M059J (cell line): Measurements from ENCODE around the gene LHFPL2. TPM values are rescaled to one million over a fixed set of nuclear protein-coding genes. Genes with fewer than 3 reads are reported as not detected.
A peak's percentile ranks its signal among the peaks of the same experiment; 100 is the strongest.
"Not testable (repeated sequence)": the region's sequence is repeated elsewhere in the genome, so short reads cannot be mapped to it uniquely, and the experiment has no call there.

ENCODE experiments used
- DNase-seq: peaks from one replicate; pipeline ENCODE4 v3.0.0-alpha.2; 2012; ENCODE audit warnings: low read depth
- total RNA-seq: library from RNA; depleted of rRNA; stranded (reverse); fragments of >200 nt; shearing (Covaris generic); gene quantifications from 2 replicates; pipeline ENCODE4 v1.2.3, GENCODE V29; 2014

Gene LHFPL2
- total RNA-seq, 1 experiment from 2014 or later = 29.6 TPM

DNA sequence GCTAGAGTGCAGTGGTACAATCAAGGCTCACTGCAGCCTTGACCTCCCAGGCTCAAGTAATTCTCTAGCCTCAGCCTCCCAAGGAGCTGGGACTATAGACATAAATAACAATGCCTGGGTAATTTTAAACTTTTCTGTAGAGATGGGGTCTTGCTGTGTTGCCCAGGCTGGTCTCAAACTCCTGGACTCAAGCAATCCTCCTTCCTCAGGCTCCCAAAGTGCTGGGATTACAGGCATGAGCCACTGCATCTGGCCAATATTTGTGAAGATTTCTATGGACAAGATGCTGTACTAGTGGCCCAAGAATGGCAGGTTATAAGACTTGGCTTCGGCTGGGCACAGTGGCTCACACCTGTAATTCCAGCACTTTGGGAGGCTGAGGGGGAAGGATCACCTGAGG lies 18.4 kb upstream of the LHFPL2 start:
- DNase-seq = not testable (repeated sequence)

GRCh38 chr5:78666041-78666444 lies 17.5 kb upstream of the LHFPL2 start:
- no peak for DNase-seq

GRCh38 chr5:78665534-78665933 lies 17.0 kb upstream of the LHFPL2 start:
- DNase-seq = no peak

DNA sequence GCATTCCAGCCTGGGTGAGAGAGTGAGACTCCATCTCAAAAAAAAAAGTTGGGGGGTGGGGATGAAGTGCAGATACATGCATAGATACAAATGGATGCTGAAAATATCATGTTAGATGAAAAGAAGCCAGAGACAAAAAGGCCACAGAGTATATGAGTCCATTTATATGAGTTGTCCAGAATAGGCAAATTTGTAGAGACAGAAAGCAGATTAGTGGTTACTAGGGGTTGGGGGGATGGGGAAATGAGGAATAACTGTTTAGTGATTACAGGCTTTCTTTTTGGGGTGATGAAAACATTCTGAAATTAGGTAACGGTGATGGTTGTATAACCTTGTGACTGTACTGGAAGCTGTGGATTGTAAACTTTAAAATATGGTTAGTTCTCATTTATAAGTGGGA lies 13.8 kb upstream of the LHFPL2 start:
- no peak for DNase-seq

DNA sequence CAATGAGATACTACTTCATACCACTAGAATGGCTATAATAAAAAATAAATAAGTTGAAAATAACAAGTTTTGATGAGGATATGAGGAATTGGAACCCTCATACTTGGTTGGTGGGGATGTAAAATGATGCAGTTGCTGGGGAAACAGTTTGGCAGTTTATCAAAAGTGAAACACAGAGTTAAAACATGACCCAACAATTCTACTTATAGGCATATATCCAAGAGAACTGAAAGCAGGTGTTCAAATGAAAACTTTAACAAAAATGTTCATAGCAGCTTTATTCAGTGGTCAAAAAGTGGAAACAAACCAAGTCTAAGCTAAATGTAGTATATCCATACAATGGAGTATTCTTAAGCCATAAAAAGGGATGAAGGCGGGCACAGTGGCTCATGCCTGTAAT lies 13.1 kb upstream of the LHFPL2 start:
- DNase-seq = no peak

DNA sequence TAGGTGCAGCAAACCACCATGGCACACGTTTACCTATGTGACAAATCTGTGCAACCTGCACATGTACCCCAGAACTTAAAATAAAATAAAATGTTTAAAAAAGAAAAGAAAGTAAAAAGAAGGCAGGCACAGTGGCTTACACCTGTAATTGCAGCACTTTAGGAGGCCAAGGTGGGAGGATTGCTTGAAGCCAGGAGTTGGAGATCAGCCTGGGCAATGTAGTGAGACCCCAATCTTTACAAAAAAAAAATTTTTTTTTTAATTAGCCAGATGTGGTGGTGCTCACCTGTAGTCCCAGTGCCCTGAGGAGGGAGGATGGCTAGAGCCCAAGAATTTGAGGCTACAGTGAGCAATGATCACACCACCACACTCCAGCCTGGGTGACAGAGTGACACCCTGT lies 12.5 kb upstream of the LHFPL2 start:
- DNase-seq = no peak

GRCh38 chr5:78660401-78660800 lies 11.8 kb upstream of the LHFPL2 start:
- no peak for DNase-seq

DNA sequence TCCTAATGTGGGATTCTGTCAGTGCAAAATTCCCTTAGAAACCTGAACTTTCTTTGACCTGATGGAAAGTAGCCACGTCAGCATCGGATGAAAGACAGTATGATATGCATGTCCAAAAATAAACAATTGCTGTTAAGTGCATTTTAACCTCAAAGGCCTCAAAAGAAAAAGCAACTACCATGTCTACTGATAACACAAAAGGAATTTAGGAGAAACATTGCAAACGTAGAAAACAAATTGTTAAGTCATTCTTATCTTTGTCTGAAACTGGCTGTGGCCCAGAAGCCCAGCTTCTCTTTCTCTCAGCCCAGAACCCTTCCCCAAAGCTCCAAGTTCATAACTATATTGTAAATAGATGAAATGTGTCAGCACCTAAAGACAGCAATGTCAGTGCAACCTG lies 11.1 kb upstream of the LHFPL2 start:
- DNase-seq = peak; percentile 78

DNA sequence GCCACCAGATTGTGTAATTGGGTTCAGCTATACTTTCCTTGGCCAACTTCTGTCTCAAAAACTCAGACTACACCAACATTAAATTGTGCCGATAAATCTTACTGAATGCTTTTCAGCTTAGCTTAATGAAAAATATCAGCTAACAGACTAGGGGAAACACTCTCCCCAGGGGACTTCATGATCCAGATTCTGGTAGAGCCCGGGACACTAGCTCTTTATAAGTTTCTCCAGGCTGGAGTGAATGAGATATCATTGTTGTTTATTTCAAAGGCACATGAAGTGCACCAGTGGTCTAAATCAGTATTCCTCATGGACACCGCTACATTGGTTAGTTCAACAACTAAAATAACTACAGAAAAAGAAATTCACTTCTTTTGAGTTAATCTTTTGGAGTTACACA lies 10.5 kb upstream of the LHFPL2 start:
- no peak for DNase-seq

DNA sequence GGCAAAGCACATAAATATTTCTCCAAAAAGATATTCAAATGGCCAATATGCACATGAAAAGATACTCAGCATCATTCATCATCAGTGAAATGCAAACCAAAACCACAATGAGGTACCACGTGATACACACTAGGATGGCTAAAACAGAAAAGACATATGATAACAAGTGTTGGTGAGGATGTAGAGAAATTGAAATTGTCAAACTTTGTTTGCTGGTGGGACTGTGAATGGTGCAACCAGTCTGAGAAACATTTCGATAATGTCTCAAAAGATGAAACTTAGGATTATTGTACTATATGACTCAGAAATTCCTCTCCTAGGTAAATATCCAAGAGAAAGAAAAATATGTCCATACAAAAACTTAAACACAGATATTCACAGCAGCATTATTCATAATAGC lies 8.6 kb upstream of the LHFPL2 start:
- no peak for DNase-seq

DNA sequence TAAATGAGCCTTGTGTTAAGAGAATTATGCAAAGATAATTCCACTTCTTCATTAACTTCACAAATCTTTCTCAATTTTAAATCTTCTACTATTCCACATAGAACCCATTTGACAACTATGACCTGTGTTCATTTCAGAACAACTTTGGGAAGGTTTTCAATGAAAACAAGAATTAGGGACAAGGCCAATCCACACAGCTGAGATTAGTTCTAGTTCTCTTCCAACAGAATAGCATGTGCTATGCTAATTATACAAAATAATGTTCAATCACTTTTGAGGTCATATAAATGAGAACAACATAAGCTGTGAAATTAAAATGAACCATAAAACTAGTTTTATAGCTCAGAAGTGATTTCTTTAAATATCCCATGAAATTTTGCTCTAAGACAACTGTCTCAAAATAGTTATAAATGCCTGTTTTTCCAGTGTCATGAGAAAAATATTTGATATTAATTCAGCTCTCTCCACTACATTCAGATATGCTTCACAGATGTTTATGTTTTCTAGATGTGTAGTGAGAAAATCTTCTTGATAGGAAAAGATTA lies 7.2 kb upstream of the LHFPL2 start:
- no peak for DNase-seq

- DNase-seq = no peak
Observed at GRCh38 chr5:78654386-78654785, 5.8 kb upstream of the LHFPL2 start.

DNA sequence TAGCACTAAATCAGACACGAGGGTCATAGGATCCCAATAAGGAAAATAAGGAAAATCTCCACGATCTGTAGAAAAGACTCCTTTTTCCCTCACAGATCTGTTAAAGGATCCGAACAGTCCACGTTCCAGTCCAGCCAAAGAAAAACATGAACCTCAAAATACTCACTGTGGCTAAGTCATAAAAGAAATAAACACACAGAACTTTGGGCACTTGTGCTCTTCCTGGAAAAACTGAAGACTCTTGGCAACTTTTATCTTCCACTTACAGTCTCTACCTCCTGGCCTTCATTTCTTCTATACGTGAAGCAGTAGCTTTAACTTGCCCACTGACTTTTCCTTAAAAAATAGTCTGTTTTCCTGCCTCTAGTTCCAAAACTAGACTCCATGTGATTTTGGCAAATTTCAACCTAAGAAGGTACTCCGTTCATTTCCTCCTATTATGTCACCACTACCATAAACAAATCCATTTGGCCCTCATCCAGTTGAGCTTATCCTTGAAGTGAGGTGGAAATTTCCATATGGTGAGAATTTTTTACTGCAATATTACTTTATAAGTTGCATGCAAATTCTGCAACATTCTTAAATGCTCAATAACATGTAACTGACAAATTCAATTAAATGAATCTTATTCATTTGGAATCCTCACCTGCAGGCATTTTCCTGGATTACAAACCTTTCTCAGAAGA lies 5.3 kb upstream of the LHFPL2 start:
- DNase-seq = peak; percentile 42

GRCh38 chr5:78653031-78653430 lies 4.5 kb upstream of the LHFPL2 start:
- DNase-seq = no peak

- DNase-seq = no peak
Observed at GRCh38 chr5:78651468-78651867, 2.9 kb upstream of the LHFPL2 start.

DNA sequence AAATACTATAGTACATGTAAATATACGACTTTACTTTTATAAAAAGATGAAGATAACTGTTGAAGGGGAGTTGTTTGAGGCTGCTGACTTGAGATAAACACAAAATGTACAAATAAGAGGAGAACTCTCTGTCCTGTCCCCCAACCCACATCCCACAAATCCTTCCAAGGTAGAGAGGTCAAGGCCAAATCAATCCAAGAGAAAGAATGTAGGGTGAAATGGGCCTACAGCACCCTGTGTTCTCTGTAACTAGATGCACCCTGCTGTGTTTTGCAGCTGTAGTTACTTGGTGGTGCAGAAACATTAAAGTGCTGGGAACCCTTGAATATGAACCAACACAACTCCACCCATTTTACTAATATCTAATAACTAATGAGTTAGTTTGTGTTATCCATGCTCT lies 2.0 kb upstream of the LHFPL2 start:
- DNase-seq = no peak

- DNase-seq = peak; percentile 48
Observed at GRCh38 chr5:78649861-78650496, 1.4 kb upstream of the LHFPL2 start.

DNA sequence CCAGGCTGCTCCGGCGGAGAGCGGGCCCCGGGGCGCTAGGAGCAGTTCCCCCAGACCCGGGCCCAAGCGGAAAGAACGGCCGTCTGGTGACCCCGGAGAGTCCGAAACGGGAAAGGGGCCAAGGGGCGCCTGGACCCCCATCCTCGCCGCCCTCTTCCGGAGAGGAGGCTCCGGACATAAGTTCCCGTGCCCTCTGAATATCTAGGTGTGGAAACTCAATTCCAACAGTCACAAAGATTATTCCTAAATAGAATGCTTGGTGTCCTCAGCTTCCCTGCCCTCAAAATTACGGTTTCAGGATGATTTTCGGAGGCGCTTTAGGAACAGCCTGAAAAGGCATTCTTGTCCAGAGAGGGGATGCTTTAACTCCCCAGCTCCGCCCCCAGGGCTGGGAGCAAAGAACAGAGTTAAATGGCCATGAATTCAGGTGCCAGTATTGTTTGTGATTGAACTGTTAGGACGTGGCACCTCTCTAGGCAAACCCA lies 681 bp upstream of the LHFPL2 start:
- peak; percentile 37 for DNase-seq

GRCh38 chr5:78647838-78648358 lies 674 bp downstream of the LHFPL2 start:
- DNase-seq = peak; percentile 56

DNA sequence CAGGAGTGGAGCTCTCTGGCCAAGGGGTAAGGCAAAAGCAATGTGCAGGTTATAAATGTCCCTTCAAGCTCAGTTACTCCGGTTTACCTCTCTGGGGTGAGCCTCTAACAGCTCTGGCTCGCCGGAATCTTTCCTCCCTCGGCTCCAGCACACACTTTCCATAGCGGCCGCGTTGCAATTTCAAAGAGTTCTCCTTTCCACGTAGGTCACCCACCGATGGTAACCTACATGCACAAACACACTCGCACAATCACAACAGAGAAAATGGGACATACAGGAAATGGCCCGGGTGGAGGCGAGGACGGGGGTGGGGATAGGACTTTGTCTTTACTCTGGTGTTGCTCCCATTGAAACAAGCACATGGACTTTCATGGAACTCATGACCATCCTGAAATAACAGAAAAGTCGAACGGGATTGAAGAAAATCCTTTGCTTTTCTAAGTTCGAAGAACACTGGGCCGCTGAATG lies 1.2 kb downstream of the LHFPL2 start:
- peak; percentile 50 for DNase-seq

- DNase-seq = peak; percentile 87
Observed at GRCh38 chr5:78644741-78645300, 3.8 kb downstream of the LHFPL2 start.

GRCh38 chr5:78644129-78644528 lies 4.4 kb downstream of the LHFPL2 start:
- DNase-seq = no peak

DNA sequence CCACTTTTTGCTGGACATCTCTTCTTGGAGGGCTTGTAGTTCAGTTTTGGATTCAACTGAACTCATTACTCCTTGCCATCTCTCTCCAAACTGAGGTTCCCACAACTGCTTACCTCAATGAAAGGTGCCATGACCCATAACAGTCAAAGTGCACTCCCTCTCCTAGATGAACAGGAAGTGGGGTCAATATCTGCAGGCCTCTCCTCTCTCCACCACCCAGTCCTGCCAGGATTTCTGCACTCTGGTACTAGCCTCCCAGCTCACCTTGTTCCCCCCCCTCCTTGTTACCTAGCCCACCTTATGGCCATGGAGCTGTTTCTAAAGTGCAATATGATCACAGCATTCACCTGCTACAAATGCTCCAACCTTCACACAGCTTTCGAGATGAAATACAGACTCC lies 5.9 kb downstream of the LHFPL2 start:
- DNase-seq = no peak
